Measurements from ENCODE around the gene PLIN1.
A peak's percentile ranks its signal among the peaks of the same experiment; 100 is the strongest.
"Not testable (repeated sequence)": the region's sequence is repeated elsewhere in the genome, so short reads cannot be mapped to it uniquely, and the experiment has no call there.

Gene PLIN1

DNA sequence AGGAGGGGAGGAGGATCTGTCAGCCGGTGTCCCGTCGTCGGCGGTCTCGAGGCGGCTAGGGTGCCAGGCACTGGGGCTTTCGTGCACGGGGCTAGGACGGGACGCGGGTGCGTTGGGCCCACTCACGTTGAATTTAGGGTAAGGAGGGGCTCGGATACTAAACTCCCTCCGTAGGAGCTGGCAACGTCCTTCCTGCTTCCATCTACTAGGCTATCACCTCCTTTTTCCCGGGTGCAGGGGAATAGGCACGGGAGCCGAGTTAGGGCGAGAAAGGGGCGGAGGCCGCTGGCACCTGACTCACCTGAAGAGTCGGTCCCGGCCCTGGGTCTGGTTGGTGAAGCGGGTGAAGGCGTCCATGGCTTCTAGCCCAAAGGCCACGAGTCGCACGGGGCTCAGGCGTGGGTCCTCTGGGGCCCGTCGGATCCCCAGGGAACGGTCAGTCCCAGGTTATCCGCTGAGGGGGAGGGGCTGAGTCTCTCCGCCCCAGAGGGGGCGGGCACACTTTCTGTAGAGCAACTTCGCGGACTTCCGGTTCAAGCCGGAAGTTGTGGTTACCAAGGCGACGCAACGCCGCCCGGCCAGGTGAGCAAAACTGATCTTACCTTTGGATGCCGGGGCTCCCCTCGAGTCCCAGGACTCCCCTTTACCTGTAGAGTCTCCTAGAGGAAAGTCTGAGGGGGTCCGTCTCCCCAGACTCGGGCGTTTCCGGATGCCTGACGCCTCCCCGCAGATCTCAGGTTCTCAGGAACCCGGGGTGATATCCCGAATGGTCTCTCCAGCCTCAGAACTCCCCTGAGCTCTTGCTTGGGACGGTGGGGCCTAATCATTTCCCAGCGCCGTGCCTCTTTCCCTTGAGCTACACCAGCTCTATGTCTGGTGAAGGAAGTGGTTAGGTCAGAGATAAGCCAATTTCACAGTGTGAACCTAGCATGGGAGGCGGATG, 11.4 kb upstream of the PLIN1 start, which contains the start of the genes PEX11A and WDR93:
PEX11A (minus strand) TSS at position 479 of the 943 bp plus-strand sequence; CDS start at position 357, 122 bp downstream.
WDR93 (plus strand) TSS at position 536 of the 943 bp plus-strand sequence. CDS start 10,936 bp downstream, outside the sequence.
- no peaks in the 10 kb centered on the region for H3K79me2 ChIP-seq (ENCODE audit: insufficient read depth, low read length)
- TF ChIP-seq, protein P1, sequence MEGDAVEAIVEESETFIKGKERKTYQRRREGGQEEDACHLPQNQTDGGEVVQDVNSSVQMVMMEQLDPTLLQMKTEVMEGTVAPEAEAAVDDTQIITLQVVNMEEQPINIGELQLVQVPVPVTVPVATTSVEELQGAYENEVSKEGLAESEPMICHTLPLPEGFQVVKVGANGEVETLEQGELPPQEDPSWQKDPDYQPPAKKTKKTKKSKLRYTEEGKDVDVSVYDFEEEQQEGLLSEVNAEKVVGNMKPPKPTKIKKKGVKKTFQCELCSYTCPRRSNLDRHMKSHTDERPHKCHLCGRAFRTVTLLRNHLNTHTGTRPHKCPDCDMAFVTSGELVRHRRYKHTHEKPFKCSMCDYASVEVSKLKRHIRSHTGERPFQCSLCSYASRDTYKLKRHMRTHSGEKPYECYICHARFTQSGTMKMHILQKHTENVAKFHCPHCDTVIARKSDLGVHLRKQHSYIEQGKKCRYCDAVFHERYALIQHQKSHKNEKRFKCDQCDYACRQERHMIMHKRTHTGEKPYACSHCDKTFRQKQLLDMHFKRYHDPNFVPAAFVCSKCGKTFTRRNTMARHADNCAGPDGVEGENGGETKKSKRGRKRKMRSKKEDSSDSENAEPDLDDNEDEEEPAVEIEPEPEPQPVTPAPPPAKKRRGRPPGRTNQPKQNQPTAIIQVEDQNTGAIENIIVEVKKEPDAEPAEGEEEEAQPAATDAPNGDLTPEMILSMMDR (IDR thresholded peaks at IDR 0.05; ENCODE audit: low read length) = no peak
- no peak for TF ChIP-seq EZH2 (IDR thresholded peaks at IDR 0.05; ENCODE audit: borderline replicate concordance, low read length)
- H3K9ac ChIP-seq (ENCODE audit: low read length) = peak within 1 kb of the TSS; percentile 38; the same call in 1 of the 2 replicates
- H3K27ac ChIP-seq (ENCODE audit: low read depth, low read length, poor library complexity, severe bottlenecking) = no peak within 1 kb of the TSS
- H3K27me3 ChIP-seq (ENCODE audit: insufficient read depth, low read length) = no peaks in the 10 kb centered on the region
- H3K9me3 ChIP-seq (ENCODE audit: low read length) = no peaks in the 10 kb centered on the region
- H4K20me1 ChIP-seq (ENCODE audit: insufficient read depth, low read length) = no peaks in the 10 kb centered on the region
- H3K4me3 ChIP-seq (ENCODE audit: low read depth, low read length, poor library complexity, severe bottlenecking) = peak within 1 kb of the TSS; percentile 73
- no peaks in the 10 kb centered on the region for H3K36me3 ChIP-seq (ENCODE audit: insufficient read depth, low read length)
- H3K4me2 ChIP-seq (ENCODE audit: low read length) = peak within 1 kb of the TSS; percentile 72
- peaks cover 6% of the 10 kb centered on the region for H3K4me1 ChIP-seq (ENCODE audit: insufficient read depth, low read length, severe bottlenecking)
- no peaks in the 10 kb centered on the region for H3F3A ChIP-seq (ENCODE audit: insufficient read depth, low read length)
- no peaks in the 10 kb centered on the region for H3K9me2 ChIP-seq (ENCODE audit: low read depth, low read length)
- H2AFZ ChIP-seq (ENCODE audit: low read length) = peak within 1 kb of the TSS; percentile 71; the same call in 1 of the 2 replicates

DNA sequence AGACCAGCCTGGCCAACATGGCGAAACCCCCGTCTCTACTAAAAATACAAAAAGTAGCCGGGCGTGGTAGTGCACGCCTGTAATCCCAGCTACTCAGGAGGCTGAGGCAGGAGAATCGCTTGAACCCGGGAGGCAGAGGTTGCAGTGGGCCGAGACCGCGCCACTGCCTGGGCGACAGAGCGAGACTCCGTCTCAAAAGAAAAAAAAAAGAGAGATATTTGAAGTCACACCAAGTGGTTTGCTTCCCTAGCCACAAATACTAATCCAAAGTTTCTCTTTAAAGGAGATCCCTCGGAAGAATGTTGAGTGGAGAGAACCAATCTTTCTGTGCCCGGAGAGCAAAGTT, 10.7 kb upstream of the PLIN1 start:
- not testable (repeated sequence) for H4K20me1 ChIP-seq (ENCODE audit: insufficient read depth, low read length); H3K27ac ChIP-seq (ENCODE audit: low read depth, low read length, poor library complexity, severe bottlenecking); H3F3A ChIP-seq (ENCODE audit: insufficient read depth, low read length); H3K4me1 ChIP-seq (ENCODE audit: insufficient read depth, low read length, severe bottlenecking); H3K9ac ChIP-seq (ENCODE audit: low read length); H3K27me3 ChIP-seq (ENCODE audit: insufficient read depth, low read length); H2AFZ ChIP-seq (ENCODE audit: low read length); H3K9me2 ChIP-seq (ENCODE audit: low read depth, low read length); H3K9me3 ChIP-seq (ENCODE audit: low read length); H3K36me3 ChIP-seq (ENCODE audit: insufficient read depth, low read length); H3K79me2 ChIP-seq (ENCODE audit: insufficient read depth, low read length)
- Histone ChIP-seq H3K4me2 (ENCODE audit: low read length) (peak overlapping the region; percentile 72), H3K4me3 (ENCODE audit: low read depth, low read length, poor library complexity, severe bottlenecking) (peak overlapping the region; percentile 73)

DNA sequence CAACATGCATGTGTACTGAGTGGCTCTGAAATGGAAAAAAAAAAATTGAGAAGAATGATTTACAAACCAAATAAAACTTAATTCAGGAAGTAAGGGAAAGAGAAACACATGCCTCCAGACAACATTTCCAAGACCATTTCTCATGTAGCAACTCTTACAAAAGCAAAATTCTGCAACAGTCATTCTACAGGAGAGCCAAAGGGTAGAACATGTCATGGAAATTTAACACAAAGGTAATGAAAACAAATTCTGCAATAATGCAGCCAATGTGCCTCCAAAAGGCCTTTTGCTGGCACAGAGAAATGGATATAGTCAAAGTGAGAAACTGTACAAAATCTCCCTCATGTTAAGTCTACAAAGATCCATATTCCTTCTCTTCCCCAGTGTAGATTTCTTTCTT, 7.4 kb upstream of the PLIN1 start:
- no peaks in the 10 kb centered on the region for H3K9me2 ChIP-seq (ENCODE audit: low read depth, low read length)
- no peak overlapping the region for H3K4me2 ChIP-seq (ENCODE audit: low read length)
- H3K79me2 ChIP-seq (ENCODE audit: insufficient read depth, low read length) = no peaks in the 10 kb centered on the region
- H4K20me1 ChIP-seq (ENCODE audit: insufficient read depth, low read length) = no peaks in the 10 kb centered on the region
- TF ChIP-seq, protein P1 (IDR thresholded peaks at IDR 0.05; ENCODE audit: low read length) = no peak
- no peak for TF ChIP-seq EZH2 (IDR thresholded peaks at IDR 0.05; ENCODE audit: borderline replicate concordance, low read length)
- peaks cover 6% of the 10 kb centered on the region for H3K4me1 ChIP-seq (ENCODE audit: insufficient read depth, low read length, severe bottlenecking)
- no peaks in the 10 kb centered on the region for H3K9me3 ChIP-seq (ENCODE audit: low read length)
- H3K27ac ChIP-seq (ENCODE audit: low read depth, low read length, poor library complexity, severe bottlenecking) = no peak overlapping the region
- no peaks in the 10 kb centered on the region for H3K36me3 ChIP-seq (ENCODE audit: insufficient read depth, low read length)
- H3F3A ChIP-seq (ENCODE audit: insufficient read depth, low read length) = no peaks in the 10 kb centered on the region
- H2AFZ ChIP-seq (ENCODE audit: low read length) = no peak overlapping the region
- no peaks in the 10 kb centered on the region for H3K27me3 ChIP-seq (ENCODE audit: insufficient read depth, low read length)
- no peak overlapping the region for H3K9ac ChIP-seq (ENCODE audit: low read length)
- no peak overlapping the region for H3K4me3 ChIP-seq (ENCODE audit: low read depth, low read length, poor library complexity, severe bottlenecking)
